ENCODE results near the gene GLIPR1L1.

Gene GLIPR1L1

GRCh38 chr12:75390899-75391538, 56.5 kb downstream of the GLIPR1L1 start, which contains the start of gene GLIPR1L2 (continued):
- TF ChIP-seq, protein P1, sequence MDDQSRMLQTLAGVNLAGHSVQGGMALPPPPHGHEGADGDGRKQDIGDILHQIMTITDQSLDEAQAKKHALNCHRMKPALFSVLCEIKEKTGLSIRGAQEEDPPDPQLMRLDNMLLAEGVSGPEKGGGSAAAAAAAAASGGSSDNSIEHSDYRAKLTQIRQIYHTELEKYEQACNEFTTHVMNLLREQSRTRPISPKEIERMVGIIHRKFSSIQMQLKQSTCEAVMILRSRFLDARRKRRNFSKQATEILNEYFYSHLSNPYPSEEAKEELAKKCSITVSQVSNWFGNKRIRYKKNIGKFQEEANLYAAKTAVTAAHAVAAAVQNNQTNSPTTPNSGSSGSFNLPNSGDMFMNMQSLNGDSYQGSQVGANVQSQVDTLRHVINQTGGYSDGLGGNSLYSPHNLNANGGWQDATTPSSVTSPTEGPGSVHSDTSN (CRISPR knock-in tag; IDR thresholded peaks at IDR 0.05), result peak; percentile 61; the same call in 1 of the 2 replicates
- TF ChIP-seq ZNF214 (tag by site-specific recombination; IDR thresholded peaks at IDR 0.05; ENCODE audit: borderline replicate concordance) (no peak), ZNF660 (tag by site-specific recombination; IDR thresholded peaks at IDR 0.05) (peak; percentile 94), ZNF561 (tag by site-specific recombination; IDR thresholded peaks at IDR 0.05; ENCODE audit: borderline replicate concordance) (peak; percentile 45; the same call in 1 of the 2 replicates), ZBTB26 (tag by site-specific recombination; optimal IDR thresholded peaks at IDR 0.05) (peak; percentile 21), ZNF341 (tag by site-specific recombination; IDR thresholded peaks at IDR 0.05; ENCODE audit: low read depth) (peak; percentile 31; the same call in 1 of the 2 replicates), PRDM10 (tag by site-specific recombination; IDR thresholded peaks at IDR 0.05) (0 out of 2 replicates have a peak, but pooled peaks have one; percentile 55), ZNF37A (tag by site-specific recombination; IDR thresholded peaks at IDR 0.05) (no peak), REPIN1 (tag by site-specific recombination; IDR thresholded peaks at IDR 0.05; ENCODE audit: low read depth) (no peak), ZNF169 (tag by site-specific recombination; IDR thresholded peaks at IDR 0.05) (no peak), YY1 (tag by site-specific recombination; IDR thresholded peaks at IDR 0.05) (peak; percentile 56; the same call in 1 of the 2 replicates), ZNF629 (tag by site-specific recombination; IDR thresholded peaks at IDR 0.05) (peak; percentile 85), YY2 (tag by site-specific recombination; IDR thresholded peaks at IDR 0.05) (no peak), GLIS1 (tag by site-specific recombination; IDR thresholded peaks at IDR 0.05) (0 out of 2 replicates have a peak, but pooled peaks have one; percentile 4), ZXDB (tag by site-specific recombination; IDR thresholded peaks at IDR 0.05) (peak; percentile 43; the same call in 1 of the 2 replicates), ZNF10 (tag by site-specific recombination; IDR thresholded peaks at IDR 0.05) (peak; percentile 51; the same call in 1 of the 2 replicates), ZSCAN18 (tag by site-specific recombination; IDR thresholded peaks at IDR 0.05) (no peak), ZNF654 (tag by site-specific recombination; IDR thresholded peaks at IDR 0.05; ENCODE audit: low read depth) (peak; percentile 50), TRIM28 (IDR thresholded peaks at IDR 0.05; ENCODE audit: borderline replicate concordance, low read length) (peak; percentile 96), KLF7 (tag by site-specific recombination; IDR thresholded peaks at IDR 0.05; ENCODE audit: borderline replicate concordance) (no peak), ZSCAN30 (tag by site-specific recombination; IDR thresholded peaks at IDR 0.05) (peak; percentile 79), ZBTB21 (tag by site-specific recombination; IDR thresholded peaks at IDR 0.05) (peak; percentile 89)
- TF ChIP-seq, protein P2, sequence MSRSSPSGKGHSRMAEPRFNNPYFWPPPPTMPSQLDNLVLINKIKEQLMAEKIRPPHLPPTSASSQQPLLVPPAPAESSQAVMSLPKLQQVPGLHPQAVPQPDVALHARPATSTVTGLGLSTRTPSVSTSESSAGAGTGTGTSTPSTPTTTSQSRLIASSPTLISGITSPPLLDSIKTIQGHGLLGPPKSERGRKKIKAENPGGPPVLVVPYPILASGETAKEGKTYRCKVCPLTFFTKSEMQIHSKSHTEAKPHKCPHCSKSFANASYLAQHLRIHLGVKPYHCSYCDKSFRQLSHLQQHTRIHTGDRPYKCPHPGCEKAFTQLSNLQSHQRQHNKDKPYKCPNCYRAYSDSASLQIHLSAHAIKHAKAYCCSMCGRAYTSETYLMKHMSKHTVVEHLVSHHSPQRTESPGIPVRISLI (tag by site-specific recombination; IDR thresholded peaks at IDR 0.05), result no peak
- TF ChIP-seq, protein P3, sequence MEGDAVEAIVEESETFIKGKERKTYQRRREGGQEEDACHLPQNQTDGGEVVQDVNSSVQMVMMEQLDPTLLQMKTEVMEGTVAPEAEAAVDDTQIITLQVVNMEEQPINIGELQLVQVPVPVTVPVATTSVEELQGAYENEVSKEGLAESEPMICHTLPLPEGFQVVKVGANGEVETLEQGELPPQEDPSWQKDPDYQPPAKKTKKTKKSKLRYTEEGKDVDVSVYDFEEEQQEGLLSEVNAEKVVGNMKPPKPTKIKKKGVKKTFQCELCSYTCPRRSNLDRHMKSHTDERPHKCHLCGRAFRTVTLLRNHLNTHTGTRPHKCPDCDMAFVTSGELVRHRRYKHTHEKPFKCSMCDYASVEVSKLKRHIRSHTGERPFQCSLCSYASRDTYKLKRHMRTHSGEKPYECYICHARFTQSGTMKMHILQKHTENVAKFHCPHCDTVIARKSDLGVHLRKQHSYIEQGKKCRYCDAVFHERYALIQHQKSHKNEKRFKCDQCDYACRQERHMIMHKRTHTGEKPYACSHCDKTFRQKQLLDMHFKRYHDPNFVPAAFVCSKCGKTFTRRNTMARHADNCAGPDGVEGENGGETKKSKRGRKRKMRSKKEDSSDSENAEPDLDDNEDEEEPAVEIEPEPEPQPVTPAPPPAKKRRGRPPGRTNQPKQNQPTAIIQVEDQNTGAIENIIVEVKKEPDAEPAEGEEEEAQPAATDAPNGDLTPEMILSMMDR (tag by site-specific recombination; IDR thresholded peaks at IDR 0.05), result peak; percentile 95
- TF ChIP-seq, protein P4, sequence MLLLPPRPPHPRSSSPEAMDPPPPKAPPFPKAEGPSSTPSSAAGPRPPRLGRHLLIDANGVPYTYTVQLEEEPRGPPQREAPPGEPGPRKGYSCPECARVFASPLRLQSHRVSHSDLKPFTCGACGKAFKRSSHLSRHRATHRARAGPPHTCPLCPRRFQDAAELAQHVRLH (tag by site-specific recombination; IDR thresholded peaks at IDR 0.05), result peak; percentile 68; the same call in 1 of the 2 replicates
- TF ChIP-seq, protein P5, sequence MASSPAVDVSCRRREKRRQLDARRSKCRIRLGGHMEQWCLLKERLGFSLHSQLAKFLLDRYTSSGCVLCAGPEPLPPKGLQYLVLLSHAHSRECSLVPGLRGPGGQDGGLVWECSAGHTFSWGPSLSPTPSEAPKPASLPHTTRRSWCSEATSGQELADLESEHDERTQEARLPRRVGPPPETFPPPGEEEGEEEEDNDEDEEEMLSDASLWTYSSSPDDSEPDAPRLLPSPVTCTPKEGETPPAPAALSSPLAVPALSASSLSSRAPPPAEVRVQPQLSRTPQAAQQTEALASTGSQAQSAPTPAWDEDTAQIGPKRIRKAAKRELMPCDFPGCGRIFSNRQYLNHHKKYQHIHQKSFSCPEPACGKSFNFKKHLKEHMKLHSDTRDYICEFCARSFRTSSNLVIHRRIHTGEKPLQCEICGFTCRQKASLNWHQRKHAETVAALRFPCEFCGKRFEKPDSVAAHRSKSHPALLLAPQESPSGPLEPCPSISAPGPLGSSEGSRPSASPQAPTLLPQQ (tag by site-specific recombination; IDR thresholded peaks at IDR 0.05), result peak; percentile 77
